ENCODE measurements around the gene UGT3A2.

UGT3A2 gene

GRCh38 chr5:36066540-36067210 lies at the start of gene UGT3A2:
TSS of gene UGT3A2 (minus strand) at chr5:36066882. CDS start at chr5:36066789, 93 bp downstream.
- no peak for DNase-seq

GRCh38 chr5:36111238-36111637 lies 44.6 kb upstream of the UGT3A2 start:
- DNase-seq: no peak

GRCh38 chr5:36108758-36109460 lies 42.2 kb upstream of the UGT3A2 start:
- no peak for DNase-seq

- DNase-seq: no peak
Observed at GRCh38 chr5:36105819-36106218, 39.1 kb upstream of the UGT3A2 start.

GRCh38 chr5:36099748-36100147 lies 33.1 kb upstream of the UGT3A2 start:
- no peak for DNase-seq

- no peak for DNase-seq
Observed at GRCh38 chr5:36096486-36096885, 29.8 kb upstream of the UGT3A2 start.

GRCh38 chr5:36089989-36090388 lies 23.3 kb upstream of the UGT3A2 start:
- DNase-seq: no peak

GRCh38 chr5:36079200-36079781 lies 12.6 kb upstream of the UGT3A2 start:
- DNase-seq: peak; percentile 70

GRCh38 chr5:36078430-36078829 lies 11.7 kb upstream of the UGT3A2 start:
- no peak for DNase-seq

GRCh38 chr5:36073595-36074216 lies 7.0 kb upstream of the UGT3A2 start:
- peak; percentile 22 for DNase-seq

- no peak for DNase-seq
Observed at GRCh38 chr5:36070687-36071571, 4.2 kb upstream of the UGT3A2 start.

- DNase-seq: no peak
Observed at GRCh38 chr5:36068751-36069281, 2.1 kb upstream of the UGT3A2 start.

GRCh38 chr5:36066001-36066539 lies 612 bp downstream of the UGT3A2 start:
- no peak for DNase-seq

GRCh38 chr5:36060420-36060887 lies 6.2 kb downstream of the UGT3A2 start:
- DNase-seq: no peak

GRCh38 chr5:36059571-36060419 lies 6.9 kb downstream of the UGT3A2 start:
- DNase-seq: no peak

- DNase-seq: peak; percentile 14
Observed at GRCh38 chr5:36058776-36059175, 7.9 kb downstream of the UGT3A2 start.

- DNase-seq: no peak
Observed at GRCh38 chr5:36057386-36057785, 9.3 kb downstream of the UGT3A2 start.

- no peak for DNase-seq
Observed at GRCh38 chr5:36056422-36056821, 10.3 kb downstream of the UGT3A2 start.

GRCh38 chr5:36055984-36056383 lies 10.7 kb downstream of the UGT3A2 start:
- no peak for DNase-seq

GRCh38 chr5:36054647-36055046 lies 12.0 kb downstream of the UGT3A2 start:
- no peak for DNase-seq

GRCh38 chr5:36052538-36052937 lies 14.1 kb downstream of the UGT3A2 start:
- no peak for DNase-seq

Data from NCI-H1105 treated with DMSO at 0.1 percent for 48 hours (cell line).